Hepatocyte (in vitro differentiated cells): ENCODE data around the gene LDLRAD2.

Source experiments
- EZH2phosphoT487 ChIP-seq: fragments of 200-600 bp; sonication (generic); IDR thresholded peaks from one replicate; pipeline ENCODE4 v1.6.1; 2018; ENCODE audit warnings: antibody characterized with exemption, mild to moderate bottlenecking, low read depth, moderate library complexity; ENCODE audit not compliant: unreplicated experiment, severe bottlenecking
- TF ChIP-seq, protein P1 (sequence below): fragments of 200-600 bp; sonication (generic); IDR thresholded peaks from 2 replicates; pipeline ENCODE4 v1.5.1; 2016; ENCODE audit warnings: antibody characterized with exemption, mild to moderate bottlenecking; ENCODE audit not compliant: poor library complexity

DNA sequence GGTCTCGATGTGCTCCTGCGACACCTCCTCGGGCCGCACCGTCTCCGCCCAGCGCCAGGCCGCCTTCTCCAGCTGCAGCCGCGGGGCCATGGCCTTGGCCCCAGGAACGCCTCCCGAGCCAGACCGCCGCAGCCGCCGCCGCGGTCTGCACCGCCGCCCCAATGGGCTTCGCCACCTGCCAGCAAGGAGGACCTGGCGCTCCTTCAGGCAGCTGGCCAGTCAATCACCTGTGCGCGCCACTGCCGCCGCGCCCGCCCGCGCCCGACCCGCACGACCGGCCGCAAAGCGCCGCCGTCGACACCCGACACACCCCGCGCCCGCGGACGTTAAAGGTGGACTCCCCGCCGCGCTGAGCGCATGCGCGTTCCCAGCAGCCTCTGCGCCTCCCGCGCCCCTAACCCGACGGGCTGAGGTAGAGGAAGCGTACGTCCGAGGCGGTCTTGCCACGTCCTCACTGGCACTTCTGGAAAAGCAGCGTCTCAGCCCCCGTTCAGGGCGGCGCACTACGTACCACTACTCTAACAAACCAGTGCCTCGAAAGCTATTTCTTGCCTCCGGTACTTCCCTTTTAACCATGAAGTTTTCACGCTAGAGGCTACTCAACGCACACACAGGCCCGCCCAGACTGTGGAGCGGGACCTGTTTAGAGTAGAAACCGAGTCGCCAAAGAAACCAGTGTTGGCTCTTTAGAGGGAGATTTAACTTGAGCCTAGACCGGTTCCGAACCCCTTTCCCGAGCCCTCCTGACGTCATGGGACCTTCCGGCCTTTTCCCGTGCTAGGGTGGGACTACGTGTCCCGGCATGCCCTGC lies 29.0 kb upstream of the LDLRAD2 start, which contains the start of gene USP48:
- TF ChIP-seq, protein P1, sequence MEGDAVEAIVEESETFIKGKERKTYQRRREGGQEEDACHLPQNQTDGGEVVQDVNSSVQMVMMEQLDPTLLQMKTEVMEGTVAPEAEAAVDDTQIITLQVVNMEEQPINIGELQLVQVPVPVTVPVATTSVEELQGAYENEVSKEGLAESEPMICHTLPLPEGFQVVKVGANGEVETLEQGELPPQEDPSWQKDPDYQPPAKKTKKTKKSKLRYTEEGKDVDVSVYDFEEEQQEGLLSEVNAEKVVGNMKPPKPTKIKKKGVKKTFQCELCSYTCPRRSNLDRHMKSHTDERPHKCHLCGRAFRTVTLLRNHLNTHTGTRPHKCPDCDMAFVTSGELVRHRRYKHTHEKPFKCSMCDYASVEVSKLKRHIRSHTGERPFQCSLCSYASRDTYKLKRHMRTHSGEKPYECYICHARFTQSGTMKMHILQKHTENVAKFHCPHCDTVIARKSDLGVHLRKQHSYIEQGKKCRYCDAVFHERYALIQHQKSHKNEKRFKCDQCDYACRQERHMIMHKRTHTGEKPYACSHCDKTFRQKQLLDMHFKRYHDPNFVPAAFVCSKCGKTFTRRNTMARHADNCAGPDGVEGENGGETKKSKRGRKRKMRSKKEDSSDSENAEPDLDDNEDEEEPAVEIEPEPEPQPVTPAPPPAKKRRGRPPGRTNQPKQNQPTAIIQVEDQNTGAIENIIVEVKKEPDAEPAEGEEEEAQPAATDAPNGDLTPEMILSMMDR: no peak
- TF ChIP-seq EZH2phosphoT487: no peak
